Stomach (tissue), 9 donors: ENCODE measurements around the gene GPR108. TPM values are rescaled to one million over a fixed set of nuclear protein-coding genes. Genes with fewer than 3 reads are reported as not detected.
"Not testable (repeated sequence)": the region's sequence is repeated elsewhere in the genome, so short reads cannot be mapped to it uniquely, and the experiment has no call there.

ENCODE experiments used
- DNase-seq, 2 donors: peaks; one replicate each; pipeline versions ENCODE4 v3.0.0 to v3.0.0-alpha.2; 2013 to 2019
- H3K27ac ChIP-seq, 5 donors: fragments of 200-600 bp in 4 of 5; sonication (generic) in 4 of 5; one replicate each; pipeline ENCODE4 v1.5.1; 2013 to 2019; ENCODE audit warnings: mild to moderate bottlenecking in 1 of 5, moderate library complexity in 1 of 5
- H3K27me3 ChIP-seq, 3 donors: fragments of 200-600 bp; sonication (generic); one replicate each; pipeline ENCODE4 v1.5.1; 2017 to 2019; ENCODE audit warnings: mixed run types in 1 of 3
- H3K36me3 ChIP-seq, 4 donors: fragments of 200-600 bp; sonication (generic); 1 replicate in 3 of 4; 2 replicates in 1 of 4; pipeline ENCODE4 v1.5.1; 2016 to 2019
- H3K4me1 ChIP-seq, 4 donors: fragments of 200-600 bp; sonication (generic); one replicate each; pipeline ENCODE4 v1.5.1; 2016 to 2019
- H3K4me3 ChIP-seq, 4 donors: fragments of 200-600 bp; sonication (generic) in 3 of 4; one replicate each; pipeline ENCODE4 v1.5.1; 2016 to 2019; ENCODE audit warnings: mild to moderate bottlenecking in 1 of 4
- H3K9me3 ChIP-seq, 4 donors: fragments of 200-600 bp; sonication (generic); one replicate each; pipeline ENCODE4 v1.5.1; 2016 to 2019
- CTCF ChIP-seq, 7 experiments: fragments of 450-650 bp in 4 of 7; fragments of 200-600 bp in 3 of 7; sonication (generic) in 3 of 7; IDR thresholded peaks; one replicate each; pipeline ENCODE4 v1.5.1; 2016 to 2019; ENCODE audit warnings: antibody characterized with exemption in 7 of 7, control low read depth in 2 of 7, mild to moderate bottlenecking in 1 of 7
- EP300 ChIP-seq: sonication (generic); formaldehyde crosslinking; IDR thresholded peaks from one replicate; pipeline ENCODE4 v1.6.1; 2017; ENCODE audit warnings: antibody characterized with exemption
- POLR2A ChIP-seq, 4 donors: fragments of 450-650 bp; IDR thresholded peaks; one replicate each; pipeline ENCODE4 v1.6.1; 2016; ENCODE audit warnings: antibody characterized with exemption in 4 of 4, control low read depth in 2 of 4, mild to moderate bottlenecking in 1 of 4, moderate library complexity in 1 of 4
- POLR2AphosphoS5 ChIP-seq, 3 donors: sonication (generic); formaldehyde crosslinking; IDR thresholded peaks; one replicate each; pipeline ENCODE4 v1.6.1; 2016; ENCODE audit warnings: antibody characterized with exemption in 3 of 3
- WGBS, 5 donors: extraction: QIAGEN DNeasy Blood & Tissue Kit in 3 of 5; methylation state at CpG; one replicate each; pipeline versions ENCODE4 v1.1.5 to v1.1.7; 2013 to 2018; 5-methylcytosine and 5-hydroxymethylcytosine counted together
- intact Hi-C: fragments of 100-400 bp; cut with DNase I; formaldehyde crosslinking; loops from one replicate; pipeline ENCODE4 v1.15.1; 2023; ENCODE audit warnings: low total_unique reads
- polyA plus RNA-seq, 3 donors: library from polyadenylated mRNA; stranded (reverse); fragments of 200-250 nt; gene quantifications; one replicate each; pipeline ENCODE4 v1.2.3, GENCODE V29; 2013
- total RNA-seq, 5 donors: library from RNA; depleted of rRNA; stranded (reverse); fragments of >200 nt; gene quantifications; one replicate each; pipeline versions ENCODE4 v1.1.0 to v1.2.3, GENCODE V29; 2014 to 2016
- donor health status: healthy with polysubstance abuse.
- donor health status: Bipolar disorder and iron deficiency.
- donor health status: healthy.

Gene GPR108
- total and polyA plus RNA-seq, 8 donors: 28.1 to 132 (median 59.2) TPM

DNA sequence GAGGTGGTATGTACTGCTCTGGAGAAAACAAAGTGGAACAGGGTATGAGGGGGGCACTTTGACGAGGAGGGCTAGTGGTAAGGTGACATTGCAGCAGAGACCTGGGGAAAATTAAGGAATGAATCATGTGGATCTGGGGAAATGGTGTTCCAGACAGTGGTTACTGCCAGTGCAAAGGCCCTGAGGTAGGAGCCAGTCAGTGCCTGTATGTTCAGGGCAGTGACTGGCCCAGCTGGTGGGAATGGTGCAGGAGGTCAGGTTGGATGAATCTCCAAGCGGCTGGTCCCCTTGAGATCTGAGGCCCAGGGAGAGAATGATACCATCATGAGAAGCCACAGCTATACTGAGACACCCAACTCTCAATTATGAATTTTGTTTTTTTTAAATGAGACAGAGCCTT is 40.1 kb upstream of the GPR108 start:
- Histone ChIP-seq H3K27ac (no peak overlapping the region), H3K27me3 (no peaks in the 10 kb centered on the region), H3K4me1 (peaks cover 0 to 22% (median 3%) of the 10 kb centered on the region in 4 donors), H3K4me3 (no peak overlapping the region), H3K9me3 (no peaks in the 10 kb centered on the region), H3K36me3 (no peaks in the 10 kb centered on the region)
- WGBS, 5 donors: 84 to 97% (median 94%) methylated on average over 2 of the region's 2 CpGs
- no peak for TF ChIP-seq EP300
- no peak for TF ChIP-seq POLR2A (IDR thresholded peaks at IDR 0.05)
- TF ChIP-seq POLR2AphosphoS5 (IDR thresholded peaks at IDR 0.05): no peak
- no peak for TF ChIP-seq CTCF (IDR thresholded peaks at IDR 0.05)
- no peak for DNase-seq
- intact Hi-C loops: no loop called here

- Histone ChIP-seq H3K9me3 (no peaks in the 10 kb centered on the region), H3K4me1 (peaks cover 0 to 24% (median 3%) of the 10 kb centered on the region in 4 donors), H3K27me3 (no peaks in the 10 kb centered on the region), H3K4me3 (no peak overlapping the region), H3K27ac (no peak overlapping the region), H3K36me3 (no peaks in the 10 kb centered on the region)
- no peak for TF ChIP-seq CTCF (IDR thresholded peaks at IDR 0.05)
- no peak for TF ChIP-seq EP300
- TF ChIP-seq POLR2AphosphoS5 (IDR thresholded peaks at IDR 0.05): no peak
- TF ChIP-seq POLR2A (IDR thresholded peaks at IDR 0.05): no peak
- WGBS, 5 donors: 83 to 93% (median 89%) methylated on average over 4 of the region's 4 CpGs
- no peak for DNase-seq
- intact Hi-C loops: no loop called here
Measured at GRCh38 chr19:6776999-6777398, 39.6 kb upstream of the GPR108 start.

GRCh38 chr19:6776045-6776444 is 38.7 kb upstream of the GPR108 start:
- intact Hi-C loops, H3K27ac ChIP-seq: not testable (repeated sequence)

DNA sequence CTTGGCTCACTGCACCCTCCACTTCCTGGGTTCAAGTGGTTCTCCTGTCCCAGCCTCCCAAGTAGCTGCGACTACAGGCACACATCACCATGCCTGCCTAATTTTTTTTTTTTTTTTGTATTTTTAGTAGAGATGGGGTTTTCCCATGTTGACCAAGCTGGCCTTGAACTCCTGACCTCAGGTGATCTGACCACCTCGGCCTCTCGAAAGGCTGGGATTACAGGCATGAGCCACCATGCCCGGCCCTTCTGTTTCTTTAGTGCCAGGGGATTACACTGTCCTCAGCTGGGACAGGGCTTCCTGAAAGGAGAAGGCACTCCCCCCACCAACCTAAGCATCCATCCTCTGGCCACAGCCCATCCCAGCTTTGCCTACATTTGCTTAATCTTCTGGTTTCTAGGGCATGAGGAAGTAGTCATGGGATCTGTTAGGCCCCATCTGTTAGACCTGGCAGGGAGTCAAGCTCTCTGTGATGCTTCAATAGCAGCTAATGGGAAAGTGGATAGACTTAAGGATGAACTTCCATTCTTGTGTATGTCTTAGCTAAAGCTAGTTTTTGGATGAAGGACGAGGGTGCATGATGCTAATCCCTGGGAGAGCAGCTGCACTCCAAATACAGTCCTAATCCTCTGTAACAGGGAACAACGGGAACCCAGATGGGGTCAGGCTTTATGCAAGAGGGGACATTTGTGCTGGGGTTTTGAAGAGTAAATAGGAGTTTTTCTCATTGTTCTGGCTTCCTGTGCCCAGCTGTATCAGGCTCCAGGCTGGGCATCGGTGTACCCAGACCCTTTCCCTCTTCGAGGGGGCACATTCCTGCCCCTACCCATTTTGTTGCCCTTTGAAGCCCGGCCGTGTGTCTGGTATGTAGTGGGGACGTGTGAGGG is 37.7 kb upstream of the GPR108 start:
- Histone ChIP-seq H3K27me3 (no peaks in the 10 kb centered on the region), H3K4me3 (no peak overlapping the region), H3K36me3 (no peaks in the 10 kb centered on the region), H3K9me3 (no peaks in the 10 kb centered on the region), H3K27ac (no peak overlapping the region), H3K4me1 (peaks cover 0 to 15% (median 0%) of the 10 kb centered on the region in 4 donors)
- TF ChIP-seq POLR2AphosphoS5 (IDR thresholded peaks at IDR 0.05): no peak
- no peak for TF ChIP-seq POLR2A (IDR thresholded peaks at IDR 0.05)
- TF ChIP-seq EP300: no peak
- TF ChIP-seq CTCF (IDR thresholded peaks at IDR 0.05): no peak
- 68 to 85% (median 77%) methylated on average over 10 to 11 of the region's 11 CpGs for WGBS, 5 donors
- intact Hi-C loops: no loop called here
- DNase-seq: peak in 1 of 2 donors; percentile 34

More at GRCh38 chr19:6776045-6776444, 38.7 kb upstream of the GPR108 start:
- peaks cover 0 to 17% (median 2%) of the 10 kb centered on the region in 4 donors for H3K4me1 ChIP-seq
- H3K4me3 ChIP-seq, DNase-seq, H3K27me3 ChIP-seq, H3K36me3 ChIP-seq, H3K9me3 ChIP-seq: not testable (repeated sequence)
